Dedifferentiated amniotic fluid mesenchymal stem cell (primary cell): ENCODE results near the gene ARID3C.

ENCODE experiments used
- DNase-seq: peaks from one replicate; pipeline ENCODE4 v3.0.0-alpha.2; 2016; ENCODE audit errors: extremely low spot score

Gene ARID3C

DNA sequence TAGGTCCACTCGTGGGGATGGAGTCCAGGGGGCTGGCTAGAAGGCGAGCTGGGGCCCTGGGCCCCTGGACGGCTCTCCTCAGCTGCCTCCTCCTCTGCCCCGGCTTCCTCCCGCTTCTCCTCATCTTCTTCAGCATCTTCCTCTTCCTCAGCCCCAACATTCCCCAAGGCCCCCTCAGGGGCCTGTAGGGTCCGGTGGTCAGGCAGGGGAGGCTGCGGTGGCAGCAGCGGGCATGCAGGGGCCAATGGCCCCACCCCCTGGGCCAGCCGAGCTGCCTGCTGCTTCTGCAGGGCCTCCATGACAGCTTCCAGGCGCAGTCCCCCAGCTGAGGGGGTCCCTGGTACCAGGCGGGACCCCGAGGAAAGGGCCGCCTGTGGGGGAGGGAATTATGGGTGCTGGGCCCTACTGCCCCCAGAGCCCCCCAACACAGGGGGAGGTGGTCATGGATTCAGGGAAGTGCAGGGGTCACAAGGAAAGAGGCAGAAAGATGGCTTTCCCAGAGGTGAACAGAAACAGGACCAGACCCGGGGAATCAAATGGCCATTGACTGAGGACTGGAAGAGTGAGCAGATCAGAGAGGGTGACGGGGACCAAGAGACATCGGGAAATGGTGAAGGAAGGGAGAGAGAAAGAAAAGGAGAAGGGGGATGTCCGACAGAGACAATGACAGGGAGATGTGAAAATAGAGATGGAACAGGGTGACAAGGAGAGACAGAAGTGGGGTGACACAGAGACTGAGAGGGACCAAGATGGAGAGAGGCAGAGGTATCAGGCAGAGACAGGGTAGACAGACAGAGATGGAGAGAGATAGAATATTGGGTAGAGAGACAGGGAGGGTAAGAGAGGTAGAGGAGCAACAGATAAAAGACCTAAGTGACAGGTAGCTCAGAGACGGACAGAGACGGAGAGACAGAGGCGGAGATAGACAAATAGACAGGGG is 880 bp downstream of the ARID3C start:
- no peak for DNase-seq

DNA sequence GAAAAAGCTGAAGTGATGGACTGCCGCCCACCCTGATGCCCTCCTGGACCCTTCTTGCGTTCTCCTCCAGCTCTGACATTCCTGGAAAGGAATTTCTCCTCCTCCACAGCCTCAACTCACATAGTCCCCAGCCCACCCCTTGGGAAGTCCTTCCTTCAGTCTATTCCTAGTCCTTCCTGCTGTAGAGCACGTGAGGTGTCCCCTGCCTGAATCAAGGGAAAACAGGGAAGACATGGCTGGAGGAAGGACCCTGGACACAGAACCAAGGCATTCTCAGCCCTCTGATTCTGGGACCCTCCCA is 3.7 kb downstream of the ARID3C start:
- no peak for DNase-seq

DNA sequence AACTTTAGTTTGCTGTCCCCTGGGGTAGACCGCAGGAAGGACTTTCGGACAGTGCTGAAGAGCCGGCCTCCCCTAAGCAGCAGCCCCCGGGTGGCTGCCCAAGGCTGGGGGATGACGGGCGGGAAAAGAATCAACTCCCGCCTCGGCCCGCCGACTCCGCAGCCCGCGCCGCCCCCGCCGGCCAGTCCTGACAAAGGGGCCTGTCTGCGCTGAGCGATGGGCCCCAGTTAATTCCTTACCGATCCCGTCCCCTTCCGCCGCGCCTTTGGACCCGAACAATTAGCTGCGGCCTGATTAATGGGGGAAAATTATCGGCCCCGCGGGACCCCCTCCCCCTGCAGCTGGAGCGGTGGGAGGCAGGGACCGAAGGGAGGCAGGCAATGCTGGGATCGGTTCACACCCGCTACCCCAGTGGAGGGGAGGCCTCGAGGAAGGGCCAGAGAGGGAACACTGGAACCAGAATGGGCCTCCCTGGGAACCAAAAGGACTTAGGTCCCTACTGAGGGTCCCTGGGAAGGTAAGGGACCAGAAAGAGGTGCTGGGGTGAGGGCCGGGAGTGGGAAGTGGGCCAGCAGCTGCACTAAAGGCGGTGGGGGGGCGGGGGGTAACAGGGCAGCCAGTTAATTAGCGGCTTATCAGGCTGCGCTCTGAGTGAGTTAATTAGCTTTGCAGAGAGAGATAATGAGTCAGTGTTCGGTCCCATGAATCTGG is 4.2 kb downstream of the ARID3C start:
- DNase-seq = no peak

DNA sequence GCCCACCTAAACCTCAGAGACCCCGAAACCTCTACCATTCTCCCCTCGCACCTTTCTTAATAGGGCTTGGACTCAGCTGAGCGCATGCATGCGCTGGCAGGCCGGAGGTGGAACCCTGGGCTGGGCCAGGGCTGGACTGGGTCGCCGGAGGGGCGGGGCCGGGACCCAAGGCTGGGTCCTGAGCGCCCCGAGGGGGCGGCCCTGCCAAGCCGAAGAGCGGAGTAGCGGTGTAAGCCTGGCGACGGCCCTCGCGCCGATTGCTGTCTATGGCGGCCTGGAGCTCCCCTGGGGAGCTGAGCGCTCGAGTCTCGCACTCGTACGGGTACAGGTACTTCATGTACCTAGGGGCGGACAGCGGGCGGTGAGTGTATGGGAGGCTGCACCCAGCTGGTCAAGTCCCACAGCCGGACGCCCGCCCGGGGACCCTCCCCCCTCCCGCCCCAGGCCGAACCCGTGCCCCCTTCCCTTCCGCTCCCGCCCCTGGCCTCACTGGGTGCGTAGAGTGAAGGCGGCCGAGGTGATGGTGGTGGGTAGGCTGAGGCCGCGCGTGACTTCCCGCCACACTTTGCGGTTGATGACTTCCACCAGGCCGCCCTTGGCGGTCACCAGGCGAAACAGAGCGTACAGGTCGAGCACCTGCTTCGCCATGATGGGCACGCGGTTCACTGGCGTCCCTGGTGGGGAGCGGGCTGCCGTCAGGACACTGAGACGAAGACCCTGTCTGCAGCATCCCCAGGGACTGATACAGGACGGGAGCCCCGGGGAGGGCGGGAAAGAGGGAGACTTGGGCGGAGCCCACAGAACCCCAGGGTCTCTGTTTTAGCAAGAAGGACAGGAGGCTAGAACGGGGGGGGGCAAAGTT is 5.3 kb downstream of the ARID3C start:
- no peak for DNase-seq

DNA sequence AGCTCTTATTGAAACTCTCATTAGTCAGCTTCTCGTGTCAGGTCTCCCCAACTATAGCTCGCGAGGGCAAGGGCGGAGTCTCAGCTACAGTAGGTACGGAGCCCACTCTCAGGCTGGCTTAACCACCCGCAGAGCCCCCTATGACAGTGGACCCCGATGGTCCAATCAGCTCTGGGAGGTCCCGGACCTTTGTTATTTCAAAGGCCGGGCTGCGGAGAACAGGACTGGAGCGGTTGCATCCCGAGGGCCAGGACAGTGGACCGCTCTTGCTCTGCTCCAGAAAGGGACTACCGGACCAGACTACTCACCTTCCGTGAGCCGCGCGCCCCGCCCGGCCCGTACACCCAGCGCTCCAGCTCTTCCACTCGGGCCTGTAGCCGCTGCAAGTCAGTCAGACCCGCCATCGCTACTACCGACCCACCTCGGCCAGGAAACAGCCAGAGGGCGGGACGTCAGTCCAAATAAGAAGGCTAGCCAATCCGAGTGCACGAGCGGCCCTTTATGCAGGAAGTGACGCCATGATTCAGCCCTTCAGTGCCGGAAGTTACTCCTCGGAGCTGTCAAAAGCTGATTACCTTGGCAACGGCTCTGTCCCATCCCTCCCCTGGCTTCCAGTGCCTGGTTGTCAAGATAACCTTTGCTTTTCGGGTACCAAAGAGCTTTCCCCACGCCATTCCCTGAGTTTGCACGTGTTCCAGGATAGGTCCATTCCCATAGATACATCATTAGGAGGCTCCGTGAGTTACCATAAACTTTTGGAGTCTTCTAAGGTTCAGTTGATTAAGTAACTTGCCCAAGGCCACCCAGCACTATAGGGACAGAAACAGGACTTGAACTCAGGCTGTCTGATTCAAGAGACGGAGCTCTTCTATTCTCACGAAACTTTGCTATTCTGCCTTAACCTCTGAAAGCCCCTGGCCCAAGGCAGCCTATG is 8.5 kb downstream of the ARID3C start, which contains the start of gene DCTN3:
Gene DCTN3, minus strand, starts transcription at position 435 of the 934 bp plus-strand sequence. Its CDS starts 31 bp downstream, at position 404.
- peak; percentile 99 for DNase-seq

DNA sequence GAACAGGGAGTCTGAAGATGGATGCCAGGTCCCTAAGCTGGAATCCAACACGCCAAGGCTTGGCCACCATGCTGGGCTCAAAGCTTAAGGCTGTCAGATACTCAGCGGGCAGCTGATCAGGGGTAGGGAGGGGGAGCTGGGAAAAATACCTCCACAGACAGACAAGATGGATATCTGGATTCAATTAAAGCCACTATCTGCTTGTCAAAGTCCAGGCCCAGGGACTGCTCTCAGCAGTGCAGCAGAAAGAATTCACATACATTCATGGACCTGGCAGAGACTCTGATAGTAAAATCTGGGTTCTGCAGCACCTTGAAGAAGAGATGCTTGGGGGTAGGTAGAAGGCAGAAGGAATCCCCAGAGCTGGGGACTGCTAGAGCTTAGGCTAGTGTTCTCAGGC is 13.7 kb downstream of the ARID3C start:
- DNase-seq = no peak

DNA sequence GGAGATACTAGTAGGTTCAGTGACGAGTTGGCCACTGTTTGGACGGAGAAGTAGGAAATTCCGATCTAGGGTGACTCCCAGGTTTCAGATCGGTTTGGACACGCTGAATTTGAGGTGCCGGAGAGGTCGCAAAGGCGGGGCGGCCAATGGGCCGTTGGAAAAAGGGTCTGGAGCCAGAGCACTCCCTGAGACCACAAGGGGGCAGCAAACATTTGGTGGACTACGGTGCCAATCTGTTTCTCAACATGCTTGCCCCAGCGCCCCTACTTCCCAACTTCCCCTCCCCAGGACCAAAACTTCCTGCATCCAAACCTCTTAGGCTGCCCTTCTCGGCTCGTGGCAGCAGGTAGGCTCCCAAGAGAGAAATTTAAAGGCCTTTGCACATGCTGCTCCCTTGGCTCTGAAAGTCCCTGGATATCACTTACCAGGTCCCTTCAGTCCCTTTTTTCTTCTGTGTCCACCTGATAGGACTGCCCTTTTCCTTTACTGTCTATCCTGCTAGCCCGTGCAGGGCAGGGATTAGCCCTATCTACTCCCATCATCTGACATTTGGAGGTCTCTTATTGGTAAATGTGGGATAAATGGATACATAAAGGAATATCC is 16.0 kb downstream of the ARID3C start:
- peak; percentile 82 for DNase-seq

DNA sequence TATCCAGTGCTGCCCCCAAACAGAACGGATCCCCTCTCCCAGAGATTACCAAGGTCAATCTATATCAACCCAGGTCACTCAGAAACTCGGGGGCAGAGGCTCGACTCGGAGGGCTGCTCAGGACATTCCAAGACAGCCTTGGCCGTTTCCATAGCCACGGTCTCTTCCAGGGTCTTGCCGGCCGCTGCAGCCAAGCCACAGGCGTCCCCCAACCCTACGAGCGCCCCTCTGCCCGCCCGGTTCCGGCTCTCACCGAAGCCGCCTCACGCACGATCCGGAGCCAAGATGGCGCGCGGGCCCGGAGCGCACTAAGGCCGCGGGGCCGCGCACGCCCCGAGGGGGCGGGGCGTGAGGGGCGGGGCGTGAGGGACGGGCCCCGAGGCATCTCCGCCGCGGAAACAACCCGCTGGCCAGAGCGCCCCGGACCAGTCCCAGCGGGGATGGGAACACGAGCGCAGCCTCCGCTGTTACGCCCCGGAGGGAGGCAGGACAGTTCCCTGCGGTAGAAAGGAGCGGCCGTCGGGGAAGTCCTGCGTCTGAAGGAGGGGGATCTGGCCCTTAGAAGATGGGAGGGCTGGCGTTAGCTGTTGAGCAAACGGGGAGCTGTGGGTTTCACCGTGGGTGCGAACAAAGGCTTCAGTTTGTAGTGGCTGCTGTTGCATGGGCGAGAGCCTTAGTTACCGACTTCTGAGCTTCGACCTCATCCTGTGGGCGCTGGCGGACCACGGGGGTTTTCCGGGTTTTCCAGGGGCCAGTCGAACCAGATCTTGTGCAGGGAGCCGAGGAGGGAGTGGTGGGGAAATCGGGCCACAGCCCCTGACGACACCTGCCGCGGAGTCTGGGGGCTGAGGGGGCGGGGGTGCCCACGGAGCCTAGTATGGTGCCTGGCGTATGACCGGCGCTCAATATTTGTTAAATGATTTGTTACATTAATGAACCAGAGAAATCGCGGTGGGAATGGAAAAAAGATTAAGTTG is 16.8 kb downstream of the ARID3C start, which contains the start of gene RPP25L:
Gene RPP25L, minus strand, starts transcription at position 287 of the 977 bp plus-strand sequence. CDS start 801 bp downstream, outside the sequence.
- DNase-seq = peak; percentile 74

DNA sequence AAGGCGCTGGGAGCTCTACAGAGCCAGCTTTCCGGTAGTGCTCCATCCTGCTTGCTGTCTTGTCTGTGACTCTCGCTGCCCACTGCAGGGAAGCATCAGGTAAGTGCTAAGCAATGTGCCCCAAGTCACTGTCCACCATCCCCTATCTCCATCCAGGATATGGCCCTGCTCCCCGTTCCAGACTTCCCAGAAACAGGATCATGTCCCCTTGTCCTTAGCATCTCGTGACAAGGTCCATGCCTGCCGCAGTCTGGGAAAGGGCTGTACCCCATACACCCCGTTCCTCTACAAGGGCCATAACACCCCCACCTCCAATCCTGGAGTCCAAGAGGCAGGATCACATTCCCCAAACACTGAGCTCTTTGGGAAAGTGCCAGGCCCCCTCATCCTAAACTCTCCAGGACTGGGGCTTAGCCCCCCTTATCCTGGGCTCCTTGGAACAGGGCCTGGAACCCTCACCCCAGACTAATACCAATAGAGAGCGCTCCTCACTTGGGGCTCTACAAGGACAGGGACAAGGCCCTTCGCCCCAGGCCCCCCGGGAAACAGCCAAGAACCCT is 17.5 kb downstream of the ARID3C start:
- DNase-seq = no peak

DNA sequence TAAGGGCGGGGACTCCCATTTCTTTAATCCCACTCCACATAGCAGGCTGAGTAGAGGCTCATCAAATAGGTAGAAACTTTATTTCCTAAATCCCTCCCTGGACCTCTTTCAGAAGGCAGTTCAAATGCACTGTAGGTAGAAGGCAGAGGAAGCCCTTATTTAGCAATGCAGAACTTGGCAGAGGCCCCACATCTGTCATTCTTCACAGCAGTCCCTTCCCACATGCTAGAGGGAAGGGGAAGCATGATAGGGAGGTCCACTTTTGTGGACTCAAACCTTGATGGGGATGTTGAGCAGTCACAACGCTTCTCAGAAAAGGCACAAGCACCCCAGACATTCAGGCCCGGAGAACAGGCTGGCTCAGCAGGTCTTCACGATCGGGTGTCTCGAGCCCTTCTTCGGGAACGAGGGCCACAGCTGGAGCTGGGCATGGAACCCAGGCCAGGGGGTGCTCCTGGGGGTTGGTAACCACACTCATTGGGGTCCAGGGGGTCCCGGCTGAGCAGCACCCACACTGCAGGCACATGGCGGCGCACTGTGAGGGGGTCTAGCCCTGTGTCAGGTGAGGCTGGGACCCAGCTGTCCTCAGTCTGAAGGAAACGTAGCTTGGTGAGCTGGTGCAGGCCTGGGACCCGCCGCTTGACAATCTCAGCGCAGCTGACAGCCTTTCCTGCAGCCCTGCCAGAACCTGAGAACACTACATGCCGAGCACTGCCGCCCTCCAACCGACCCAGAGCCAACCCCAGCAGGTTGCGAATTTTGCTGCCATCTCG is 18.2 kb downstream of the ARID3C start:
- no peak for DNase-seq

DNA sequence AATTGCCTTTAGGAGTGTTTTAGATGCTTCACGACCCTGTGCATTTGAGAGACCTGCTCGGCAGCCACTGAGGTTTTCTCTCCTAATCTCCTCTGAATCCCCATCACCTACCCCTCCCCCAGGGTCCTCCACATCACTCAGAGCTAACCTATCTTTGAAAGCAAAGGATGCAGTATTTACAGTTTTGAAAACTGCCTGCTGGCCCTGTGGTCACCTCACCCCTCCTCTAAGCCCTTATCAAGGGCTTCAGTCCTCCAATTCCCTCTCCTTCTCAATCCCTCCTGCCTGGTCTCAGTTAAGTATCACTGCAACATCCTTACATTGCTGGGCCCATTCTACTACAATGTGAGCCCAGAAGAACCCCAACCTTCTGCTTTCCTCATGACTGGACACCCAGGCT is 21.5 kb downstream of the ARID3C start:
- no peak for DNase-seq

DNA sequence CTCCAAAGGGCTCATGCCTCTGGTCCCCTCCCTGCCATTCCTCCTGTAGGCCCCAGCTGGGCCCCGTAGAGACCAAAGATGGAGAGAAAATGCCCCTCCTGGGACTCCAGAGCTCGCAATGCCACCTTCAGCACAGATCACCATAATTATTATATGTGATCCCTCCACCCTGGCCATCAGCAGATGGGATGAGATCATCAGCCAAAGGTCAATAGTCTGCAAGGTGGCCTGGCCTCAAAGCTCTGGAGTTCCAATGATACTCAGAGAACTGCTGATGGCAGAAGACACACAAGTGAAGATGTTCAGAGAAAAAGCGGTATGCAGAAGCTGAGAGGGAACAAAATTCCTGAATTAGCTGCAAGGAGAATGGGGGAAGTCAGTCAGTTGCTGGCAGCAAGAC is 22.0 kb downstream of the ARID3C start:
- no peak for DNase-seq

DNA sequence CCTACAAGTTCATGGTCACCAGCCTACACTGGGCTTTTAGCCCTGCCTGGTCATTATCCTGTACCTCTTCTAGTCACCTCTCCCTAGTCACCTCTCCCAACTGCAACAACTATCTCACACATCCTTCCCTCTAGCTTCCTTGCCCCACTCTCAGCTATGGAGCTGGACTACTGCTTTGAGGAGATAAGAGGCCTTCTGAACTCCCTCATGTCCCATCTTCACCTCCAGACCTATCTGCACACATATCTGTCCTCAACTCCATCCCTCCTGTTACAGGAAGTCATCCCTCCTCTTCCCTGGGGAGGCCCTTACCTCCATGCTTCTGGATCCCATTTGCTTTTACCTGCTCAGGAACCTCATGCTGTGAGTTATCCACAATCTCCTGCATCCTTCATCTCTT is 22.7 kb downstream of the ARID3C start:
- DNase-seq = no peak

DNA sequence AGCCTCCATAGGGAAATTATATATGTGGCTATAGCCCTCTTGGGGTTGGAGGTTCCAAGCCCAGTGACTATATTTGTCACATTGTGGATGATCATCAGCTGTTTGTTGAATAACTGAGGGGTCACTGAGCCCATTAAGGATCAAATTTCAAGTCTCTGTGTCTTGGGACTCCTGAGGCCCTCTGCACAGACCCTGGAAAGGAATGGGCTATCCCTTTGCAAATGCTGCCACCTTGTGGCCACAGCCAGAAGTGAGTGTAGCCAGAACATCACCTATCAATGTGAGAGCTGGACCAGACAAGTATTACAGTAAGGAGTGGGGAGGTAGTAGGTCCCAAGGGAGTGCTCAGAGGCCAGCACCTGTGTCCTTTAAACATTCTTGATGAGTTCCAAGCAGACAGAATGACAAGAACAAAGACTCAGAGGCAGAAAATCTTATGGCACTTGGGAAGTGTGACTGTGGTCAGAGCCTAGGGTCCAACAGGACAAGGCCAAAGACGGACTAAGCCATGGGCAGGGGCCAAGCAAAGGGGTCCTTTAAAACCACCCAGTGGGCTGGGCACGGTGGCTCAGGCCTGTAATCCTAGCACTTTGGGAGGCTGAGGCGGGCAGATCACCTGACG is 25.1 kb downstream of the ARID3C start:
- peak; percentile 72 for DNase-seq

DNA sequence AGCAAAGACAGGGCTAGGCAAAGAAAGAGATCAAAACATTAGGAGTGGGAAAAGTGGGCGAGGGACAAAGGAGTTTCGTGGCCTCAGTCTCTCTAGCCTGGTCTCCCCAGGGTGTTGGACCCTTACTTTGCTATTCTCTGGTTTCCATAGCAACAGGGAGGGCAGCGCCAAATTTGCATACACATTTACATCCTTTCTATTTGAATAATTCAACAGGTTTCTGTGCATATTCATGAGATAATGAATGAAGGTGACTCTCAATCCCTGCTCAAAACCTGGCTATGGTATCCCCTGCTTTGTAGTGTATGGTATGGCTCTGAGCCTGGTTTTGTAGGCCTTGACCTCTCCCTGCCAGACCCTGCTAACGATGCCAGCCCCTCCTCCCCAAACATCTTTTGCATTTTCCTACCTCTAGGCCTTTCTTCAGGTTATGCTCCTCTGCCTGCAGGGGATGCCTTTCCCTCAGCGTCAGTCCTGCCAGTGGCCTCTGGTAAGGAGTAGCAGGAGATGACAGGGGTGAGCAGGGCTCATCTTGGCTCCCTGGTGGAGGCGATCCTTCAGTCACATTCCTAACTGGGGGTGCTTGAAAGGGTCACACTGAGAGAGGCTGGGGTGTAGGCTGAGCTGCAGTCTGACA is 26.8 kb downstream of the ARID3C start:
- no peak for DNase-seq

DNA sequence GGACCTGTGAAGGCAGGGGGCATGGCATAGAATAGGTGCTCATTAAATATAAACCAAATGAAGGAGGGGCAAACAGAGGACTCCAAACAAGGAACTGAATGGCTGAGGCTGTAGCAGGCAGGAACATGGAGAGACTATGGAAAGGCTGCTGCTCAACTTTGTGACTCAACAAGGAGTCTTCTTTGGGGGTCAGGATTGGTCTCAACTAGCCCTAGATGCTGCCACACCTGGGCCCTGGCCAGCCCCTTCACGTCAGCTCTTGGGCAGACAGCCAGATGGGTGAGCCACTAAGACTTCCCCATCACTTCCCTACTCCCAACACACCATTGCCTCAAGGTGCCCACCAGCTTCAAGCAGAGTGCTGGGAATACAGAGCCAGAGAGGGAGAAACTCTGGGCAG is 28.0 kb downstream of the ARID3C start:
- no peak for DNase-seq

DNA sequence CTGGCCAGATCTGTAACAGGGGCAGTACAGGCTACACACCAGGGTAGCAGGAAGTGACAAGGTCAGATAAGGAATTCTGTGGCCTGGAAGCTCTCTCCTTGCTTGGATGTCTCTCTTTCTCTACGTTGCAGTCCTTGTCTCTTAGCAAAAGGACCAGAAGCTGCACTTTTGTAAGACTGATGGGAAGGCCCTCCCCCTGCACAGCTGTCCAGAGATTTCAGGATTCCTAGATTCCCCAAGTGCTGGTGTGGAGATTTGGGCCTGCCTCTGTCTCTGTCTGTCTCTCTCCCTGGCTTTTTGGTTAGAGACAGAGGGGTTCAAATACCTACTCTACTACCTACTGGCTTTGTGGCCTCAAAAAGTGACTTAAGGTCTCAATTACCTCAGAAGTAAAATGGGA is 29.3 kb downstream of the ARID3C start:
- DNase-seq = no peak
